Measurements from ENCODE around the gene OR5T2.

Gene OR5T2

GRCh38 chr11:56234155-56234554 lies at the start of gene OR5T2:
OR5T2 (minus strand) TSS chr11:56234255; CDS start chr11:56233062, 1,193 bp downstream.
- no peak for DNase-seq

GRCh38 chr11:56273854-56274253 lies 39.8 kb upstream of the OR5T2 start, which contains the start of gene OR5T1:
OR5T1 (plus strand) TSS chr11:56274154; CDS start chr11:56275639, 1,485 bp downstream.
- no peak for DNase-seq

DNA sequence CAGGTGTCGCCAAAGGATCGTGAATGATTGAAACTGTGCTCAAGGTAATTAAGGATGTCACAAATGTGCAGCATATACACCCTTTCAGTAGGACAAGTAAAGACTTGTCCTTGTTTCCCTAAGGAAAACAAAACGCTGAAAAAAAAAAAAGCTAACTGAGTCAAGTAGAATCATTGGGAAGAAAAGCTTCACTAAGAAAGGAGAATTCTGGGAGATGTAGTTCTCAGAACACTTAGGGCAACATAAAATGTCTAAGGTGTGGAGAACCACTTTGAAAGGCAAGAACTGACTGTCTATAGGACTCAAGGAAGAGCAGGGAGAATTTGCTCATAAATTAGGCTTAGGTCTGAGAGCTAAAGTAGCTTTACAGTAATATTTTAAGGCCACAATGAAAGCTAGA lies 37.0 kb upstream of the OR5T2 start:
- DNase-seq, result peak; percentile 42

GRCh38 chr11:56251954-56252353 lies 17.9 kb upstream of the OR5T2 start, which contains the start of gene OR5T3:
OR5T3 (plus strand) TSS chr11:56252254; CDS start chr11:56252254, 0 bp downstream.
- DNase-seq, result no peak

DNA sequence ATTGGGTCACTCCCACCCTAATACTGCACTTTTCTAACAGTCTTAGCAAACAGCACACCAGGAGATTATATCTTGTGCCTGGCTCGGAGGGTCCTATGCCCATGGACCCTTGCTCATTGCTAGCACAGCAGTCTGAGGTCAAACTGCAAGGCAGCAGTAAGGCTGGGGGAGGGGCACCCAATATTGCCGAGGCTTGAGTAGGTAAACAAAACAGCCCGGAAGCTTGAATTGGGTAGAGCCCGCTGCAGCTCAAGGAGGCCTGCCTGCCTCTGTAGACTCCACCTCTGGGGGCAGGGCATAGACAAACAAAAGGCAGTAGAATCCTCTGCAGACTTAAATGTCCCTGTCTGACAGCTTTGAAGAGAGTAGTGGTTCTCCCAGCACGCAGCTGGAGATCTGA lies 14.3 kb downstream of the OR5T2 start:
- peak; percentile 32 for DNase-seq

GRCh38 chr11:56214537-56214936 lies 19.5 kb downstream of the OR5T2 start:
- no peak for DNase-seq

GRCh38 chr11:56207790-56208189 lies 26.3 kb downstream of the OR5T2 start:
- no peak for DNase-seq

GRCh38 chr11:56197367-56197766 lies 36.7 kb downstream of the OR5T2 start:
- DNase-seq, result no peak

DNA sequence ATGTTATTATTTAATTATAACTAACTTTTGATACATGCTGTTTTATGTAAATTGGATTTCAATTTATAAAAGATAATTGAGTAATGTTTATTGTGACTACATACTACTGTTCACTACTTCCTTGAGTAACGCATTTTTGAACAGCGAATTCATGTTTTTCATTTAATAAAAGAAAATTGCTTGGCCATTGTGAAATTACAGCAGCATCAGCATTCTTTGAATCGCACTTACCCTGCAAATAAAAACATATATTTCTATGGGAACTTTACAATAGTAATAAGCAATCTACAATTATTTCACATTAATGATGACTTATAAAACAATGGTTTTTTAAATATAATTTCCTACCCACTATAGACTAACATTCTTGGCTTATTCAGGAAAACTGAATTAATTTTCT lies 37.4 kb downstream of the OR5T2 start:
- no peak for DNase-seq

GRCh38 chr11:56188602-56189001 lies 45.5 kb downstream of the OR5T2 start:
- DNase-seq, result no peak

DNA sequence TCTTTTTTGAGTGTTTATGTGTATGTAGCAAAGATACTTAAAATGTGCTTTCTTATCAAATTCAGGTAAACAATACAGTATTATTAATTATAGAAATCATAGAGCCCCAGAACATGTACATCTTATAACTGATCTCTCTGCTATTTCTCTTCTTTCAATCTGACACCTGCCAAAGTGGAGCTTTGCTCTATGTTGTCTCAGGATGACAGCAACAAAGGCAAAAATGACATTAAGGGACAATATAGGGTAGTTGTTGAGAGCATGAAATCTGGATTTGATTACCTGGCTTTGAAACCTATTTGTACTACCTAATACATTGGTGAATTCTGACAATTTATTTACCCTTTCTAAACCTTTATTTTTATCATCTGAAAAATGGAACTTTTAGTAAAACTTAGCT lies 50.6 kb downstream of the OR5T2 start:
- DNase-seq, result no peak
